GM23338 (cell line): ENCODE data around the gene KIF9. TPM values are rescaled to one million over a fixed set of nuclear protein-coding genes. Genes with fewer than 3 reads are reported as not detected.

Source experiments
- ATAC-seq: fragments of 200-7000 bp; cut with Tn5 transposase; 3 replicates; pipeline ENCODE4 v1.9.1; 2020
- DNase-seq: peaks from one replicate; pipeline ENCODE4 v3.0.0-alpha.2; 2015; ENCODE audit warnings: low spot score
- H2AFZ ChIP-seq: fragments of 200-600 bp; sonication (generic); 2 replicates; pipeline ENCODE4 v1.8.0; 2016; ENCODE audit warnings: antibody characterized with exemption, mild to moderate bottlenecking, moderate library complexity
- H3F3A ChIP-seq: fragments of 200-600 bp; sonication (generic); replicated peaks from 2 replicates; pipeline ENCODE4 v1.8.0; 2017; ENCODE audit warnings: antibody characterized with exemption, mixed run types, low read depth
- H3K27ac ChIP-seq: fragments of 200-600 bp; sonication (generic); 2 replicates; pipeline ENCODE4 v1.6.1; 2016; ENCODE audit warnings: low read depth
- H3K27me3 ChIP-seq: fragments of 200-600 bp; sonication (generic); 2 replicates; pipeline ENCODE4 v1.8.0; 2016; ENCODE audit warnings: mild to moderate bottlenecking, mixed run types, moderate library complexity; ENCODE audit not compliant: insufficient read depth
- H3K36me3 ChIP-seq: fragments of 200-600 bp; sonication (generic); 2 replicates; pipeline ENCODE4 v1.8.0; 2016; ENCODE audit warnings: mild to moderate bottlenecking; ENCODE audit not compliant: insufficient read depth
- H3K4me1 ChIP-seq: fragments of 200-600 bp; sonication (generic); 2 replicates; pipeline ENCODE4 v1.8.0; 2016; ENCODE audit warnings: mild to moderate bottlenecking, moderate library complexity; ENCODE audit not compliant: insufficient read depth
- H3K4me2 ChIP-seq: fragments of 200-600 bp; sonication (generic); 2 replicates; pipeline ENCODE4 v1.7.1; 2017; ENCODE audit warnings: mixed run types
- H3K4me3 ChIP-seq: fragments of 200-600 bp; sonication (generic); 2 replicates; pipeline ENCODE4 v1.6.1; 2016; ENCODE audit warnings: mixed run types
- H3K79me2 ChIP-seq: fragments of 200-600 bp; sonication (generic); replicated peaks from 2 replicates; pipeline ENCODE4 v1.8.0; 2017; ENCODE audit warnings: mild to moderate bottlenecking; ENCODE audit not compliant: insufficient read depth
- H3K9me2 ChIP-seq: fragments of 200-600 bp; sonication (generic); 2 replicates; pipeline ENCODE4 v1.8.0; 2017; ENCODE audit not compliant: insufficient read depth
- H4K20me1 ChIP-seq: fragments of 200-600 bp; sonication (generic); replicated peaks from 2 replicates; pipeline ENCODE4 v1.8.0; 2017; ENCODE audit warnings: mild to moderate bottlenecking; ENCODE audit not compliant: insufficient read depth
- H3K27ac Mint-ChIP-seq: 2 replicates; pipeline ENCODE4 v1.8.0; 2020; ENCODE audit warnings: inconsistent platforms, mild to moderate bottlenecking, moderate library complexity, mixed read lengths
- H3K27me3 Mint-ChIP-seq: 3 replicates; pipeline ENCODE4 v1.8.0; 2022; ENCODE audit warnings: low read depth, mild to moderate bottlenecking, moderate library complexity, mixed read lengths, inconsistent platforms; ENCODE audit not compliant: insufficient read depth, poor library complexity
- H3K36me3 Mint-ChIP-seq: 3 replicates; pipeline ENCODE4 v1.8.0; 2021; ENCODE audit warnings: low read depth, mild to moderate bottlenecking, inconsistent platforms, moderate library complexity, mixed read lengths
- H3K4me1 Mint-ChIP-seq: 3 replicates; pipeline ENCODE4 v1.8.0; 2020; ENCODE audit warnings: mild to moderate bottlenecking, inconsistent platforms, mixed read lengths
- H3K4me3 Mint-ChIP-seq: 3 replicates; pipeline ENCODE4 v1.8.0; 2021; ENCODE audit warnings: moderate library complexity, mild to moderate bottlenecking, inconsistent platforms, mixed read lengths
- H3K9me3 Mint-ChIP-seq: 3 replicates; pipeline ENCODE4 v1.8.0; 2020; ENCODE audit warnings: moderate library complexity, mild to moderate bottlenecking, inconsistent platforms, mixed read lengths
- CREB1 ChIP-seq: fragments of 250-450 bp; sonication (Bioruptor Pico); IDR thresholded peaks from 2 replicates; pipeline ENCODE4 v1.5.0; 2020; ENCODE audit warnings: low read depth, mild to moderate bottlenecking, moderate library complexity
- CTCF ChIP-seq, 2 experiments: fragments of 200-600 bp in 1 of 2; sonication (generic) in 1 of 2; conservative IDR thresholded peaks; 2 replicates each; pipeline versions ENCODE4 v1.5.1 to v1.6.1; 2016 to 2017; ENCODE audit warnings: antibody characterized with exemption in 2 of 2, low read depth in 2 of 2, mild to moderate bottlenecking in 2 of 2, moderate library complexity in 1 of 2
- ETS1 ChIP-seq: IDR thresholded peaks from 2 replicates; pipeline ENCODE4 v1.6.1; 2016; ENCODE audit warnings: antibody characterized with exemption
- JUNB ChIP-seq: IDR thresholded peaks from one replicate; pipeline ENCODE4 v1.6.1; 2016; ENCODE audit warnings: antibody characterized with exemption; ENCODE audit not compliant: unreplicated experiment
- POLR2AphosphoS5 ChIP-seq: IDR thresholded peaks from 2 replicates; pipeline ENCODE4 v1.6.1; 2016; ENCODE audit warnings: antibody characterized with exemption, low read depth
- REST ChIP-seq: IDR thresholded peaks from one replicate; pipeline ENCODE4 v1.6.1; 2018; ENCODE audit warnings: antibody characterized with exemption; ENCODE audit not compliant: unreplicated experiment
- STAT1 ChIP-seq: IDR thresholded peaks from one replicate; pipeline ENCODE4 v1.6.1; 2016; ENCODE audit warnings: antibody characterized with exemption; ENCODE audit not compliant: unreplicated experiment
- ZNF114 ChIP-seq: fragments of 250-450 bp; sonication (Bioruptor Pico); IDR thresholded peaks from 2 replicates; pipeline ENCODE4 v1.5.0; 2020; ENCODE audit warnings: mild to moderate bottlenecking, moderate library complexity
- ZNF462 ChIP-seq: fragments of 250-450 bp; sonication (Bioruptor Pico); IDR thresholded peaks from 2 replicates; pipeline ENCODE4 v1.5.0; 2020; ENCODE audit warnings: mild to moderate bottlenecking, moderate library complexity
- polyA plus RNA-seq: library from polyadenylated mRNA; unstranded; fragments of >200 nt; fragmentation: Nextera tagmentation; extraction: Ambion mirVana; gene quantifications from 2 replicates; pipeline ENCODE4 v1.2.1, GENCODE V29; 2016
- total RNA-seq: library from RNA; depleted of rRNA; stranded (reverse); fragments of >200 nt; shearing (Covaris generic); gene quantifications from 2 replicates; pipeline ENCODE4 v1.2.3, GENCODE V29; 2014

Gene KIF9
- total and polyA plus RNA-seq, 2 experiments from 2014 or later = 12.6 to 14.0 TPM

GRCh38 chr3:47270526-47270925 lies 12.1 kb downstream of the KIF9 start:
- Histone ChIP-seq H3K36me3 (no peaks in the 10 kb centered on the region), H3K4me1 (no peaks in the 10 kb centered on the region), H3K79me2 (no peaks in the 10 kb centered on the region), H3K4me3 (no peak overlapping the region), H3K27me3 (no peaks in the 10 kb centered on the region), H2AFZ (no peak overlapping the region), H4K20me1 (no peaks in the 10 kb centered on the region), H3K27ac (no peak overlapping the region), H3K4me2 (no peak overlapping the region), H3F3A (no peaks in the 10 kb centered on the region), H3K9me2 (peaks cover 3% of the 10 kb centered on the region; the same call in 1 of the 2 replicates)
- no peak overlapping the region for H3K4me3 Mint-ChIP-seq
- H3K27me3 Mint-ChIP-seq = peaks cover 2% of the 10 kb centered on the region
- no peaks in the 10 kb centered on the region; the same call in 2 of the 3 replicates for H3K4me1 Mint-ChIP-seq
- H3K27ac Mint-ChIP-seq = no peak overlapping the region
- H3K36me3 Mint-ChIP-seq = no peaks in the 10 kb centered on the region
- no peak for TF ChIP-seq POLR2AphosphoS5
- no peak for TF ChIP-seq ZNF462 (CRISPR knock-in tag)
- no peak for TF ChIP-seq CTCF (conservative IDR thresholded peaks at IDR 0.05; ENCODE audit: low read depth in 2 of 2)
- no peak for TF ChIP-seq CREB1 (CRISPR knock-in tag)
- TF ChIP-seq JUNB = no peak
- TF ChIP-seq ZNF114 (CRISPR knock-in tag) = no peak
- TF ChIP-seq REST = no peak
- TF ChIP-seq STAT1 = no peak
- no peak for TF ChIP-seq ETS1
- ATAC-seq (no peak), DNase-seq (no peak)
- no peaks in the 10 kb centered on the region for H3K9me3 Mint-ChIP-seq
